C4-2B (cell line): ENCODE data around the gene NPM1.

Experiments
- CTCF ChIP-seq: fragments of 450-650 bp; conservative IDR thresholded peaks from 2 replicates; pipeline ENCODE4 v1.5.1; 2017; ENCODE audit warnings: mild to moderate bottlenecking
- ZFX ChIP-seq: fragments of 450-650 bp; IDR thresholded peaks from 2 replicates; pipeline ENCODE4 v1.6.1; 2017

- no peak for TF ChIP-seq CTCF
- no peak for TF ChIP-seq ZFX
Observed at GRCh38 chr5:171453988-171454387, 66.3 kb downstream of the NPM1 start.
